A549 (cell line): ENCODE data around the gene PCSK6.

ENCODE experiments used
- BHLHE40 ChIP-seq: IDR thresholded peaks from 2 replicates; pipeline ENCODE4 v1.6.1; 2012; ENCODE audit warnings: low read depth, low read length, inconsistent platforms
- EP300 ChIP-seq, 2 experiments: fragments of >200 bp; sonication (Bioruptor Twin); formaldehyde crosslinking; IDR thresholded peaks; 2 replicates in 1 of 2; 3 replicates in 1 of 2; pipeline ENCODE4 v1.6.1; 2016 to 2017
- ESRRA ChIP-seq: fragments of 150-350 bp; IDR thresholded peaks from 2 replicates; pipeline ENCODE4 v1.6.1; 2014; ENCODE audit warnings: mild to moderate bottlenecking, low read length, borderline replicate concordance
- KDM1A ChIP-seq: fragments of 200-600 bp; sonication (generic); IDR thresholded peaks from 2 replicates; pipeline ENCODE4 v1.6.1; 2016; ENCODE audit warnings: low read depth, mild to moderate bottlenecking
- MYC ChIP-seq: IDR thresholded peaks from 2 replicates; pipeline ENCODE4 v1.6.1; 2012; ENCODE audit warnings: mild to moderate bottlenecking, inconsistent platforms, low read length, improper control_type of control experiment, borderline replicate concordance
- POLR2A ChIP-seq: IDR thresholded peaks from 2 replicates; pipeline ENCODE4 v1.6.1; 2012; ENCODE audit warnings: mild to moderate bottlenecking, low read length
- RCOR1 ChIP-seq: fragments of 150-350 bp; IDR thresholded peaks from 2 replicates; pipeline ENCODE4 v1.6.1; 2014; ENCODE audit warnings: antibody characterized with exemption, low read length, low read depth
- REST ChIP-seq: fragments of 200-600 bp; sonication (generic); IDR thresholded peaks from 2 replicates; pipeline ENCODE4 v1.6.1; 2016; ENCODE audit warnings: antibody characterized with exemption, mild to moderate bottlenecking, moderate library complexity
- RFX5 ChIP-seq: fragments of 450-650 bp; IDR thresholded peaks from 2 replicates; pipeline ENCODE4 v1.7.1; 2014; ENCODE audit warnings: antibody characterized with exemption, mild to moderate bottlenecking, moderate library complexity
- ZFP36 ChIP-seq: fragments of 450-650 bp; IDR thresholded peaks from 2 replicates; pipeline ENCODE4 v1.6.1; 2014; ENCODE audit warnings: borderline replicate concordance; ENCODE audit not compliant: partially characterized antibody
- TF ChIP-seq, protein P1 (sequence below): IDR thresholded peaks from 2 replicates; pipeline ENCODE4 v1.6.1; 2012
- TF ChIP-seq, protein P2 (sequence below): fragments of >200 bp; sonication (Bioruptor Twin); formaldehyde crosslinking; IDR thresholded peaks from 3 replicates; pipeline ENCODE4 v1.5.1; 2016
- TF ChIP-seq, protein P3 (sequence below): fragments of 150-350 bp; IDR thresholded peaks from 2 replicates; pipeline ENCODE4 v1.6.1; 2014; ENCODE audit warnings: low read depth, mild to moderate bottlenecking, low read length

GRCh38 chr15:101361418-101361817 lies 128.1 kb downstream of the PCSK6 start:
- TF ChIP-seq POLR2A (no peak), BHLHE40 (no peak), KDM1A (no peak), ZFP36 (no peak), MYC (no peak), RFX5 (no peak), RCOR1 (no peak), REST (no peak), ESRRA (no peak), EP300 (IDR thresholded peaks at IDR 0.05) (no peak)
- TF ChIP-seq, protein P1, sequence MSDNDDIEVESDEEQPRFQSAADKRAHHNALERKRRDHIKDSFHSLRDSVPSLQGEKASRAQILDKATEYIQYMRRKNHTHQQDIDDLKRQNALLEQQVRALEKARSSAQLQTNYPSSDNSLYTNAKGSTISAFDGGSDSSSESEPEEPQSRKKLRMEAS, result no peak
- TF ChIP-seq, protein P2, sequence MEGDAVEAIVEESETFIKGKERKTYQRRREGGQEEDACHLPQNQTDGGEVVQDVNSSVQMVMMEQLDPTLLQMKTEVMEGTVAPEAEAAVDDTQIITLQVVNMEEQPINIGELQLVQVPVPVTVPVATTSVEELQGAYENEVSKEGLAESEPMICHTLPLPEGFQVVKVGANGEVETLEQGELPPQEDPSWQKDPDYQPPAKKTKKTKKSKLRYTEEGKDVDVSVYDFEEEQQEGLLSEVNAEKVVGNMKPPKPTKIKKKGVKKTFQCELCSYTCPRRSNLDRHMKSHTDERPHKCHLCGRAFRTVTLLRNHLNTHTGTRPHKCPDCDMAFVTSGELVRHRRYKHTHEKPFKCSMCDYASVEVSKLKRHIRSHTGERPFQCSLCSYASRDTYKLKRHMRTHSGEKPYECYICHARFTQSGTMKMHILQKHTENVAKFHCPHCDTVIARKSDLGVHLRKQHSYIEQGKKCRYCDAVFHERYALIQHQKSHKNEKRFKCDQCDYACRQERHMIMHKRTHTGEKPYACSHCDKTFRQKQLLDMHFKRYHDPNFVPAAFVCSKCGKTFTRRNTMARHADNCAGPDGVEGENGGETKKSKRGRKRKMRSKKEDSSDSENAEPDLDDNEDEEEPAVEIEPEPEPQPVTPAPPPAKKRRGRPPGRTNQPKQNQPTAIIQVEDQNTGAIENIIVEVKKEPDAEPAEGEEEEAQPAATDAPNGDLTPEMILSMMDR, result no peak
- TF ChIP-seq, protein P3, sequence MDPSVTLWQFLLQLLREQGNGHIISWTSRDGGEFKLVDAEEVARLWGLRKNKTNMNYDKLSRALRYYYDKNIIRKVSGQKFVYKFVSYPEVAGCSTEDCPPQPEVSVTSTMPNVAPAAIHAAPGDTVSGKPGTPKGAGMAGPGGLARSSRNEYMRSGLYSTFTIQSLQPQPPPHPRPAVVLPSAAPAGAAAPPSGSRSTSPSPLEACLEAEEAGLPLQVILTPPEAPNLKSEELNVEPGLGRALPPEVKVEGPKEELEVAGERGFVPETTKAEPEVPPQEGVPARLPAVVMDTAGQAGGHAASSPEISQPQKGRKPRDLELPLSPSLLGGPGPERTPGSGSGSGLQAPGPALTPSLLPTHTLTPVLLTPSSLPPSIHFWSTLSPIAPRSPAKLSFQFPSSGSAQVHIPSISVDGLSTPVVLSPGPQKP, result no peak
